Stimulated activated CD4-positive, alpha-beta T cell treated with anti-CD3 and anti-CD28 coated beads, Interleukin-12 subunit alpha, Interleukin-12 subunit beta, amount 100 ng/mL, for 48 hours (primary cell): ENCODE measurements around the gene DHRS1.
A peak's percentile ranks its signal among the peaks of the same experiment; 100 is the strongest.

Experiments
- DNase-seq, 3 donors: peaks; one replicate each; pipeline ENCODE4 v3.0.0-alpha.2; 2020; ENCODE audit warnings: low read depth in 2 of 3, low spot score in 1 of 3

DHRS1 gene

GRCh38 chr14:24285351-24285750 lies 14.2 kb downstream of the DHRS1 start:
- DNase-seq, result no peak

- DNase-seq, result no peak
Measured at GRCh38 chr14:24284501-24285035, 15.0 kb downstream of the DHRS1 start.

- no peak for DNase-seq
Measured at GRCh38 chr14:24283796-24284460, 15.7 kb downstream of the DHRS1 start.

GRCh38 chr14:24282736-24283135 lies 16.8 kb downstream of the DHRS1 start:
- DNase-seq, result no peak

- no peak for DNase-seq
Measured at GRCh38 chr14:24281636-24282035, 17.9 kb downstream of the DHRS1 start.

GRCh38 chr14:24280797-24281460 lies 18.7 kb downstream of the DHRS1 start:
- DNase-seq, result no peak

- peak; percentile 26 to 46 (median 37) for DNase-seq
Measured at GRCh38 chr14:24279301-24280186, 20.0 kb downstream of the DHRS1 start.

GRCh38 chr14:24278424-24278823 lies 21.2 kb downstream of the DHRS1 start:
- DNase-seq, result no peak

GRCh38 chr14:24277606-24278321 lies 21.8 kb downstream of the DHRS1 start:
- no peak for DNase-seq

- DNase-seq, result no peak
Measured at GRCh38 chr14:24277071-24277470, 22.5 kb downstream of the DHRS1 start.

- peak; percentile 33 to 58 (median 37) for DNase-seq
Measured at GRCh38 chr14:24274101-24274543, 25.5 kb downstream of the DHRS1 start.

- no peak for DNase-seq
Measured at GRCh38 chr14:24273422-24273998, 26.1 kb downstream of the DHRS1 start.

- DNase-seq, result no peak
Measured at GRCh38 chr14:24272467-24272866, 27.1 kb downstream of the DHRS1 start.

GRCh38 chr14:24271834-24272263 lies 27.7 kb downstream of the DHRS1 start:
- DNase-seq, result peak in 1 of 3 donors; percentile 27

GRCh38 chr14:24271134-24271833 lies 28.3 kb downstream of the DHRS1 start, which contains the start of gene RABGGTA:
Gene RABGGTA (minus strand): TSS chr14:24271597. CDS start chr14:24271115, 482 bp downstream.
- peak; percentile 75 to 81 (median 79) for DNase-seq

GRCh38 chr14:24270537-24271133 lies 28.9 kb downstream of the DHRS1 start:
- DNase-seq, result no peak

- no peak for DNase-seq
Measured at GRCh38 chr14:24269910-24270536, 29.6 kb downstream of the DHRS1 start.

GRCh38 chr14:24269368-24269767 lies 30.2 kb downstream of the DHRS1 start:
- no peak for DNase-seq

GRCh38 chr14:24268225-24268624 lies 31.4 kb downstream of the DHRS1 start:
- no peak for DNase-seq
